ENCODE results near the gene PITPNM2. TPM values are rescaled to one million over a fixed set of nuclear protein-coding genes. Genes with fewer than 3 reads are reported as not detected.

The PITPNM2 gene
- total and polyA plus RNA-seq, 2 experiments from 2014 or later = 0.82 to 3.0 TPM

DNA sequence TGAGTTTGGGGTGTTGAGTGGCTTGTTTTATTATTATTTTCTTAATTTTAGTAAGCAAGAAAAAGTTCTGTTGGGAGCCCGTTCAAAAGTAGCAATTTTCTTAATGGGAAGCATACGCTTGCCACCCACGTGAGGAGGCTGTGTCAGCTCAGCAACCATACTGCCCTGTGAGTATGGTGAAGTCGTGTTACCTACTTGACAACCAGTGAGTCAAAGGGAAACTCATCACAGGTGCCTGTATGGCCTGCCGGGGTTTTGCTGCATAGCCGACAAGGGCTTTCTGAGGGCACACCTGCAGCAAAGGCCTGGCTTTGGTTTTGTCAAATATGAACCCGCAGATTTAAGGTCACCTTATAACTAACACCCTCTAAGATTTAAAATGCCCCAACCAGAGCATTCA is 31.1 kb downstream of the PITPNM2 start:
- no peaks in the 10 kb centered on the region for H3K4me1 ChIP-seq (ENCODE audit: insufficient read depth)
- Mint-ChIP-seq H3K9me3 (no peaks in the 10 kb centered on the region), H3K4me1 (no peaks in the 10 kb centered on the region; the same call in 2 of the 3 replicates), H3K27ac (no peak overlapping the region), H3K4me3 (no peak overlapping the region), H3K27me3 (ENCODE audit: insufficient read depth, low read depth, poor library complexity) (peaks cover 2% of the 10 kb centered on the region), H3K36me3 (ENCODE audit: low read depth) (no peaks in the 10 kb centered on the region)
- no peak overlapping the region for H2AFZ ChIP-seq
- no peak overlapping the region for H3K4me3 ChIP-seq
- no peak overlapping the region for H3K27ac ChIP-seq (ENCODE audit: low read depth)
- H3F3A ChIP-seq (replicated peaks; ENCODE audit: low read depth) = no peaks in the 10 kb centered on the region
- no peaks in the 10 kb centered on the region for H3K36me3 ChIP-seq (ENCODE audit: insufficient read depth)
- H3K79me2 ChIP-seq (replicated peaks; ENCODE audit: insufficient read depth) = no peaks in the 10 kb centered on the region
- ATAC-seq (no peak), DNase-seq (ENCODE audit: low spot score) (no peak)
- no peaks in the 10 kb centered on the region for H3K27me3 ChIP-seq (ENCODE audit: insufficient read depth)
- H3K4me2 ChIP-seq = no peak overlapping the region
- no peaks in the 10 kb centered on the region for H3K9me2 ChIP-seq (ENCODE audit: insufficient read depth)
- TF ChIP-seq CTCF (conservative IDR thresholded peaks at IDR 0.05; ENCODE audit: low read depth in 2 of 2) = no peak
- no peak for TF ChIP-seq STAT1 (IDR thresholded peaks at IDR 0.05; ENCODE audit: unreplicated experiment)
- no peaks in the 10 kb centered on the region for H4K20me1 ChIP-seq (replicated peaks; ENCODE audit: insufficient read depth)

- Histone ChIP-seq H3K36me3 (ENCODE audit: insufficient read depth) (no peaks in the 10 kb centered on the region), H3K4me2 (no peak overlapping the region), H3K27ac (ENCODE audit: low read depth) (no peak overlapping the region), H3K4me1 (ENCODE audit: insufficient read depth) (no peaks in the 10 kb centered on the region), H3K9me2 (ENCODE audit: insufficient read depth) (no peaks in the 10 kb centered on the region), H3K27me3 (ENCODE audit: insufficient read depth) (no peaks in the 10 kb centered on the region), H3F3A (replicated peaks; ENCODE audit: low read depth) (no peaks in the 10 kb centered on the region), H4K20me1 (replicated peaks; ENCODE audit: insufficient read depth) (no peaks in the 10 kb centered on the region), H3K79me2 (replicated peaks; ENCODE audit: insufficient read depth) (no peaks in the 10 kb centered on the region), H2AFZ (no peak overlapping the region), H3K4me3 (no peak overlapping the region)
- Mint-ChIP-seq H3K36me3 (ENCODE audit: low read depth) (no peaks in the 10 kb centered on the region), H3K27ac (no peak overlapping the region), H3K4me1 (no peaks in the 10 kb centered on the region; the same call in 2 of the 3 replicates), H3K9me3 (no peaks in the 10 kb centered on the region), H3K4me3 (no peak overlapping the region), H3K27me3 (ENCODE audit: insufficient read depth, low read depth, poor library complexity) (peaks cover 2% of the 10 kb centered on the region)
- DNase-seq (ENCODE audit: low spot score) (no peak), ATAC-seq (no peak)
- TF ChIP-seq POLR2AphosphoS5 (IDR thresholded peaks at IDR 0.05; ENCODE audit: low read depth) (no peak), JUNB (IDR thresholded peaks at IDR 0.05; ENCODE audit: unreplicated experiment) (no peak), ZNF331 (CRISPR knock-in tag; IDR thresholded peaks at IDR 0.05; ENCODE audit: low read depth) (no peak), CTCF (conservative IDR thresholded peaks at IDR 0.05; ENCODE audit: low read depth in 2 of 2) (no peak), ZNF114 (CRISPR knock-in tag; IDR thresholded peaks at IDR 0.05) (no peak), STAT1 (IDR thresholded peaks at IDR 0.05; ENCODE audit: unreplicated experiment) (no peak), CREB1 (CRISPR knock-in tag; IDR thresholded peaks at IDR 0.05; ENCODE audit: low read depth) (no peak), EZH2 (IDR thresholded peaks at IDR 0.05; ENCODE audit: low read depth, unreplicated experiment) (no peak), NANOG (IDR thresholded peaks at IDR 0.05; ENCODE audit: borderline replicate concordance) (no peak)
- TF ChIP-seq, protein P1, sequence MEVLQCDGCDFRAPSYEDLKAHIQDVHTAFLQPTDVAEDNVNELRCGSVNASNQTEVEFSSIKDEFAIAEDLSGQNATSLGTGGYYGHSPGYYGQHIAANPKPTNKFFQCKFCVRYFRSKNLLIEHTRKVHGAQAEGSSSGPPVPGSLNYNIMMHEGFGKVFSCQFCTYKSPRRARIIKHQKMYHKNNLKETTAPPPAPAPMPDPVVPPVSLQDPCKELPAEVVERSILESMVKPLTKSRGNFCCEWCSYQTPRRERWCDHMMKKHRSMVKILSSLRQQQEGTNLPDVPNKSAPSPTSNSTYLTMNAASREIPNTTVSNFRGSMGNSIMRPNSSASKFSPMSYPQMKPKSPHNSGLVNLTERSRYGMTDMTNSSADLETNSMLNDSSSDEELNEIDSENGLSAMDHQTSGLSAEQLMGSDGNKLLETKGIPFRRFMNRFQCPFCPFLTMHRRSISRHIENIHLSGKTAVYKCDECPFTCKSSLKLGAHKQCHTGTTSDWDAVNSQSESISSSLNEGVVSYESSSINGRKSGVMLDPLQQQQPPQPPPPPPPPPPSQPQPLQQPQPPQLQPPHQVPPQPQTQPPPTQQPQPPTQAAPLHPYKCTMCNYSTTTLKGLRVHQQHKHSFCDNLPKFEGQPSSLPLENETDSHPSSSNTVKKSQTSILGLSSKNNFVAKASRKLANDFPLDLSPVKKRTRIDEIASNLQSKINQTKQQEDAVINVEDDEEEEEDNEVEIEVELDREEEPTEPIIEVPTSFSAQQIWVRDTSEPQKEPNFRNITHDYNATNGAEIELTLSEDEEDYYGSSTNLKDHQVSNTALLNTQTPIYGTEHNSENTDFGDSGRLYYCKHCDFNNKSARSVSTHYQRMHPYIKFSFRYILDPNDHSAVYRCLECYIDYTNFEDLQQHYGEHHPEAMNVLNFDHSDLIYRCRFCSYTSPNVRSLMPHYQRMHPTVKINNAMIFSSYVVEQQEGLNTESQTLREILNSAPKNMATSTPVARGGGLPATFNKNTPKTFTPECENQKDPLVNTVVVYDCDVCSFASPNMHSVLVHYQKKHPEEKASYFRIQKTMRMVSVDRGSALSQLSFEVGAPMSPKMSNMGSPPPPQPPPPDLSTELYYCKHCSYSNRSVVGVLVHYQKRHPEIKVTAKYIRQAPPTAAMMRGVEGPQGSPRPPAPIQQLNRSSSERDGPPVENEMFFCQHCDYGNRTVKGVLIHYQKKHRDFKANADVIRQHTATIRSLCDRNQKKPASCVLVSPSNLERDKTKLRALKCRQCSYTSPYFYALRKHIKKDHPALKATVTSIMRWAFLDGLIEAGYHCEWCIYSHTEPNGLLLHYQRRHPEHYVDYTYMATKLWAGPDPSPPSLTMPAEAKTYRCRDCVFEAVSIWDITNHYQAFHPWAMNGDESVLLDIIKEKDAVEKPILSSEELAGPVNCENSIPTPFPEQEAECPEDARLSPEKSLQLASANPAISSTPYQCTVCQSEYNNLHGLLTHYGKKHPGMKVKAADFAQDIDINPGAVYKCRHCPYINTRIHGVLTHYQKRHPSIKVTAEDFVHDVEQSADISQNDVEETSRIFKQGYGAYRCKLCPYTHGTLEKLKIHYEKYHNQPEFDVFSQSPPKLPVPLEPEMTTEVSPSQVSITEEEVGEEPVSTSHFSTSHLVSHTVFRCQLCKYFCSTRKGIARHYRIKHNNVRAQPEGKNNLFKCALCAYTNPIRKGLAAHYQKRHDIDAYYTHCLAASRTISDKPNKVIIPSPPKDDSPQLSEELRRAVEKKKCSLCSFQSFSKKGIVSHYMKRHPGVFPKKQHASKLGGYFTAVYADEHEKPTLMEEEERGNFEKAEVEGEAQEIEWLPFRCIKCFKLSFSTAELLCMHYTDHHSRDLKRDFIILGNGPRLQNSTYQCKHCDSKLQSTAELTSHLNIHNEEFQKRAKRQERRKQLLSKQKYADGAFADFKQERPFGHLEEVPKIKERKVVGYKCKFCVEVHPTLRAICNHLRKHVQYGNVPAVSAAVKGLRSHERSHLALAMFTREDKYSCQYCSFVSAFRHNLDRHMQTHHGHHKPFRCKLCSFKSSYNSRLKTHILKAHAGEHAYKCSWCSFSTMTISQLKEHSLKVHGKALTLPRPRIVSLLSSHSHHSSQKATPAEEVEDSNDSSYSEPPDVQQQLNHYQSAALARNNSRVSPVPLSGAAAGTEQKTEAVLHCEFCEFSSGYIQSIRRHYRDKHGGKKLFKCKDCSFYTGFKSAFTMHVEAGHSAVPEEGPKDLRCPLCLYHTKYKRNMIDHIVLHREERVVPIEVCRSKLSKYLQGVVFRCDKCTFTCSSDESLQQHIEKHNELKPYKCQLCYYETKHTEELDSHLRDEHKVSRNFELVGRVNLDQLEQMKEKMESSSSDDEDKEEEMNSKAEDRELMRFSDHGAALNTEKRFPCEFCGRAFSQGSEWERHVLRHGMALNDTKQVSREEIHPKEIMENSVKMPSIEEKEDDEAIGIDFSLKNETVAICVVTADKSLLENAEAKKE (CRISPR knock-in tag; IDR thresholded peaks at IDR 0.05) = no peak
- TF ChIP-seq, protein P2, sequence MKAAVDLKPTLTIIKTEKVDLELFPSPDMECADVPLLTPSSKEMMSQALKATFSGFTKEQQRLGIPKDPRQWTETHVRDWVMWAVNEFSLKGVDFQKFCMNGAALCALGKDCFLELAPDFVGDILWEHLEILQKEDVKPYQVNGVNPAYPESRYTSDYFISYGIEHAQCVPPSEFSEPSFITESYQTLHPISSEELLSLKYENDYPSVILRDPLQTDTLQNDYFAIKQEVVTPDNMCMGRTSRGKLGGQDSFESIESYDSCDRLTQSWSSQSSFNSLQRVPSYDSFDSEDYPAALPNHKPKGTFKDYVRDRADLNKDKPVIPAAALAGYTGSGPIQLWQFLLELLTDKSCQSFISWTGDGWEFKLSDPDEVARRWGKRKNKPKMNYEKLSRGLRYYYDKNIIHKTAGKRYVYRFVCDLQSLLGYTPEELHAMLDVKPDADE (IDR thresholded peaks at IDR 0.05) = no peak
These were observed 32.4 kb downstream of the PITPNM2 start for GRCh38 chr12:123118497-123118896.

Measured in GM23338 (cell line).